ENCODE measurements around the gene SRD5A3.

SRD5A3 gene

GRCh38 chr4:55363691-55364351 lies 17.8 kb downstream of the SRD5A3 start:
- H3K9me3 ChIP-seq (ENCODE audit: insufficient read depth, low read length), result no peaks in the 10 kb centered on the region
- no peak overlapping the region for H3K27ac ChIP-seq (ENCODE audit: low read length)
- peaks cover 2% of the 10 kb centered on the region for H3K36me3 ChIP-seq (replicated peaks; ENCODE audit: low read depth, low read length)
- H3K4me1 ChIP-seq (ENCODE audit: low read length), result peaks cover 4% of the 10 kb centered on the region
- H3K9ac ChIP-seq (ENCODE audit: low read length), result no peak overlapping the region
- no peak overlapping the region for H2AFZ ChIP-seq (ENCODE audit: low read depth, low read length)
- no peaks in the 10 kb centered on the region for H3K79me2 ChIP-seq (ENCODE audit: low read length)
- no peak overlapping the region for H3K4me3 ChIP-seq (ENCODE audit: low read length)
- no peak overlapping the region for H3K4me2 ChIP-seq (ENCODE audit: low read length)
- TF ChIP-seq CTCF (IDR thresholded peaks at IDR 0.05; ENCODE audit: low read depth, low read length) (no peak), EZH2phosphoT487 (IDR thresholded peaks at IDR 0.05; ENCODE audit: low read depth) (no peak)
- no peaks in the 10 kb centered on the region for H3K27me3 ChIP-seq (ENCODE audit: low read depth, low read length)
- no peaks in the 10 kb centered on the region for H4K20me1 ChIP-seq (ENCODE audit: insufficient read depth, low read length)

- no peak overlapping the region for H3K27ac ChIP-seq (ENCODE audit: low read length)
- TF ChIP-seq CTCF (IDR thresholded peaks at IDR 0.05; ENCODE audit: low read depth, low read length) (no peak), EZH2phosphoT487 (IDR thresholded peaks at IDR 0.05; ENCODE audit: low read depth) (no peak)
- H4K20me1 ChIP-seq (ENCODE audit: insufficient read depth, low read length), result no peaks in the 10 kb centered on the region
- no peaks in the 10 kb centered on the region for H3K27me3 ChIP-seq (ENCODE audit: low read depth, low read length)
- H3K4me1 ChIP-seq (ENCODE audit: low read length), result no peaks in the 10 kb centered on the region
- H3K36me3 ChIP-seq (replicated peaks; ENCODE audit: low read depth, low read length), result peaks cover 5% of the 10 kb centered on the region
- no peak overlapping the region for H2AFZ ChIP-seq (ENCODE audit: low read depth, low read length)
- no peak overlapping the region for H3K4me3 ChIP-seq (ENCODE audit: low read length)
- H3K9me3 ChIP-seq (ENCODE audit: insufficient read depth, low read length), result no peaks in the 10 kb centered on the region
- H3K4me2 ChIP-seq (ENCODE audit: low read length), result no peak overlapping the region
- H3K9ac ChIP-seq (ENCODE audit: low read length), result no peak overlapping the region
- H3K79me2 ChIP-seq (ENCODE audit: low read length), result no peaks in the 10 kb centered on the region
These were observed 18.8 kb downstream of the SRD5A3 start for GRCh38 chr4:55364691-55365344.

- Histone ChIP-seq H3K27me3 (ENCODE audit: low read depth, low read length) (no peaks in the 10 kb centered on the region), H3K4me1 (ENCODE audit: low read length) (no peaks in the 10 kb centered on the region), H3K79me2 (ENCODE audit: low read length) (no peaks in the 10 kb centered on the region), H3K4me2 (ENCODE audit: low read length) (no peak overlapping the region), H2AFZ (ENCODE audit: low read depth, low read length) (no peak overlapping the region), H3K4me3 (ENCODE audit: low read length) (no peak overlapping the region), H3K36me3 (replicated peaks; ENCODE audit: low read depth, low read length) (peaks cover 5% of the 10 kb centered on the region), H3K27ac (ENCODE audit: low read length) (no peak overlapping the region), H4K20me1 (ENCODE audit: insufficient read depth, low read length) (no peaks in the 10 kb centered on the region), H3K9me3 (ENCODE audit: insufficient read depth, low read length) (no peaks in the 10 kb centered on the region), H3K9ac (ENCODE audit: low read length) (no peak overlapping the region)
- TF ChIP-seq EZH2phosphoT487 (IDR thresholded peaks at IDR 0.05; ENCODE audit: low read depth) (no peak), CTCF (IDR thresholded peaks at IDR 0.05; ENCODE audit: low read depth, low read length) (no peak)
These were observed 19.3 kb downstream of the SRD5A3 start for GRCh38 chr4:55365345-55365728.

- Histone ChIP-seq H3K27ac (ENCODE audit: low read length) (no peak overlapping the region), H3K4me2 (ENCODE audit: low read length) (no peak overlapping the region), H3K4me3 (ENCODE audit: low read length) (no peak overlapping the region), H2AFZ (ENCODE audit: low read depth, low read length) (no peak overlapping the region), H3K27me3 (ENCODE audit: low read depth, low read length) (no peaks in the 10 kb centered on the region), H3K9me3 (ENCODE audit: insufficient read depth, low read length) (no peaks in the 10 kb centered on the region), H3K4me1 (ENCODE audit: low read length) (no peaks in the 10 kb centered on the region), H4K20me1 (ENCODE audit: insufficient read depth, low read length) (no peaks in the 10 kb centered on the region), H3K36me3 (replicated peaks; ENCODE audit: low read depth, low read length) (peaks cover 5% of the 10 kb centered on the region), H3K9ac (ENCODE audit: low read length) (no peak overlapping the region), H3K79me2 (ENCODE audit: low read length) (no peaks in the 10 kb centered on the region)
- no peak for TF ChIP-seq EZH2phosphoT487 (IDR thresholded peaks at IDR 0.05; ENCODE audit: low read depth)
- TF ChIP-seq CTCF (IDR thresholded peaks at IDR 0.05; ENCODE audit: low read depth, low read length), result no peak
These were observed 20.6 kb downstream of the SRD5A3 start for GRCh38 chr4:55366621-55367020.
